D721Med (cell line): ENCODE measurements around the gene KRT81.

Source experiments
- DNase-seq: peaks from one replicate; pipeline ENCODE4 v3.0.0; 2011; ENCODE audit warnings: low spot score; ENCODE audit not compliant: insufficient read length
- FAIRE-seq: peaks from 2 replicates; lab custom pipeline; 2011; peaks lifted over from hg19 to GRCh38; lab: Jason Lieb, UNC
- CTCF ChIP-seq: IDR thresholded peaks from 2 replicates; pipeline ENCODE4 v1.5.1; 2012; ENCODE audit warnings: mild to moderate bottlenecking, control low read depth; ENCODE audit not compliant: insufficient read depth; ENCODE audit errors: missing control alignments

Gene KRT81

GRCh38 chr12:52285172-52285745, 6.1 kb downstream of the KRT81 start:
- FAIRE-seq (no peak), DNase-seq (no peak)
- no peak for TF ChIP-seq CTCF

- no peak for FAIRE-seq
- no peak for DNase-seq
- TF ChIP-seq CTCF = no peak
These were observed 6.7 kb downstream of the KRT81 start for GRCh38 chr12:52284562-52285171.

- DNase-seq (no peak), FAIRE-seq (no peak)
These were observed 10.4 kb downstream of the KRT81 start for GRCh38 chr12:52280796-52281560.

GRCh38 chr12:52280319-52280795, 11.0 kb downstream of the KRT81 start:
- DNase-seq (no peak), FAIRE-seq (no peak)
- no peak for TF ChIP-seq CTCF

More at GRCh38 chr12:52280796-52281560, 10.4 kb downstream of the KRT81 start:
- no peak for TF ChIP-seq CTCF

- DNase-seq (no peak), FAIRE-seq (no peak)
- no peak for TF ChIP-seq CTCF
These were observed 11.7 kb downstream of the KRT81 start for GRCh38 chr12:52279422-52280318.

- DNase-seq = peak; percentile 64
- peak; percentile 70 for TF ChIP-seq CTCF
- FAIRE-seq = no peak
These were observed 12.5 kb downstream of the KRT81 start for GRCh38 chr12:52278575-52279421.
